Measurements from ENCODE around the gene HAO1. TPM values are rescaled to one million over a fixed set of nuclear protein-coding genes. Genes with fewer than 3 reads are reported as not detected.
"Not testable (repeated sequence)": the region's sequence is repeated elsewhere in the genome, so short reads cannot be mapped to it uniquely, and the experiment has no call there.

The HAO1 gene
- total RNA-seq, 2 experiments from 2014 or later = not detected

DNA sequence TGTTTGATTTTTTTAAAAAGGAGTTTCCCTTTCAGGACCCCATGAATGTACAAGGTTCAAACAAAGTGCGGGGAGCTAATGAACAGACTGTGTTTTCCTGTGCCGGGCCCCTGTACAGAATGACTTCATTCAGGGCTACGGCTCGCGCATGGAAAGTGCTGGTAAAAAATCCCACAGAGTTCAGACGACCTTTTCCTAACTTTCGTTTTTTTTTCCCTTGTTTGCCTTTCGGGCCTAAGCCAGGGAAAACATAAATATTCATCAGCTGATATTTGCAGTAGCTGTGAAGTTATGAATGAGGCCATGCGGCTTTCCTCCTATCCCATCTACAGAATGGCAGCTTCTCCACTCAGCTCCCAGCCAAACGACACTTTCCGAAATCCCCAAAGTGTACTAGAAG is 74.0 kb downstream of the HAO1 start:
- DNase-seq = no peak
- Mint-ChIP-seq H3K27ac (no peak overlapping the region), H3K9me3 (no peaks in the 10 kb centered on the region), H3K27me3 (peaks cover 2% of the 10 kb centered on the region), H3K4me3 (no peak overlapping the region), H3K36me3 (ENCODE audit: low read depth) (no peaks in the 10 kb centered on the region), H3K4me1 (no peaks in the 10 kb centered on the region)
- CTCF ChIA-PET = interaction anchor here (1.3 kb wide), 1 partner anchor 856 kb away, joined by 3 read pairs; no protein-coding TSS in a partner anchor
- POLR2A ChIA-PET = no interaction called here

- Mint-ChIP-seq H3K27ac (no peak overlapping the region), H3K36me3 (ENCODE audit: low read depth) (no peaks in the 10 kb centered on the region), H3K4me1 (peaks cover 3% of the 10 kb centered on the region), H3K9me3 (no peaks in the 10 kb centered on the region), H3K4me3 (no peak overlapping the region), H3K27me3 (no peaks in the 10 kb centered on the region)
- DNase-seq = no peak
- POLR2A ChIA-PET = no interaction called here
- CTCF ChIA-PET = interaction anchor here (0.7 to 1.4 kb wide), 3 partner anchors 9 to 99 kb away, joined by 3 read pairs; no protein-coding TSS in a partner anchor
Observed at GRCh38 chr20:7859356-7859802, 80.9 kb downstream of the HAO1 start.

DNA sequence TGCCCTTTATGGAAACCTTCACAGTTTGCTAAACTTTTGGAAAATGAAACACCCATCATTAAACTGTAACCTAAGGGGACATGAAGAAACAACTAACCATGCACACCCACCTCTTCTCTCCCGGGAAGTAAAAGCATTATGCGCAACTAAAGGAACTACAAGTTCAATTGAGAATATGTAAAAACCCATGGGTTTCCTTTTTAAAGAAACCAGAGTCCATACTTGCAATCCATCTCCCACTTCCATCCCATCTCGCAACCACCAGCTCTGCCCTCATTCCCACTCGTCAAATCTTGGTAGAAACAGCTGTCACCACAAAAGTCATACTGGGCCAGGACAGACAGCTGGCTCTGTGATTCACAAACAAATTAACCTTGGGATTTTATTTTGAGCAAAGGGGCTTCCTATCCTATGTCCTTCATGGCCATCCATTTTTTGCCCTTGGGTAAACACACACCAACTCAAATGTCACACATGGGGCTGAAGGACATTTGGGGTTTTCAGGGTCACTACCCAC is 81.5 kb downstream of the HAO1 start:
- CTCF ChIA-PET = interaction anchor here (0.7 kb wide), 1 partner anchor 17 kb away, joined by 3 read pairs; no protein-coding TSS in a partner anchor
- H3K27ac Mint-ChIP-seq = no peak overlapping the region
- POLR2A ChIA-PET = no interaction called here

DNA sequence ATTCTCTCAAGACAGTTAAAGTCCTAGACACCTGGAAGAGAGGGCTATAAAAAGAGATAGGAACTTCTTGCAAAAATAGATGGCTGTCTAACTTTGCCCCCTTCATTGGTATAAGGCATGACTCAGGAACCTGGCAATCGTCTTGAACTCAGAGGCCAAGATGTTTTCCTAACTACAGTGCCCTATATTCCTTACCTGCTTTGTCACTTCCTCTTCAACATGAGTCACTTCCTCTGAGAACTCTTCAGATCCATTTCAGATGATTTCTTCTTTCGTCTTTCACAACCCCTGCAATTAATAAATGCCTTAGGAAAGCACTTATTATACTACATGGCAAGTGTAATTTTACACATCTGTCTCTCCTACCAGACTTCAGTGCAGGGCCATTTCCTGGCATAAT is 83.5 kb downstream of the HAO1 start:
- ChIA-PET POLR2A (no interaction called here), CTCF (no interaction called here)
- H3K27ac Mint-ChIP-seq = no peak overlapping the region
- no peak overlapping the region for H3K4me3 Mint-ChIP-seq
- DNase-seq = no peak
- peaks cover 3% of the 10 kb centered on the region for H3K4me1 Mint-ChIP-seq
- no peaks in the 10 kb centered on the region for H3K27me3 Mint-ChIP-seq
- H3K9me3 Mint-ChIP-seq = no peaks in the 10 kb centered on the region
- H3K36me3 Mint-ChIP-seq (ENCODE audit: low read depth) = no peaks in the 10 kb centered on the region

More for the DNA sequence above, 81.5 kb downstream of the HAO1 start:
- peaks cover 3% of the 10 kb centered on the region for H3K4me1 Mint-ChIP-seq
- DNase-seq = no peak
- H3K4me3 Mint-ChIP-seq = no peak overlapping the region
- no peaks in the 10 kb centered on the region for H3K36me3 Mint-ChIP-seq (ENCODE audit: low read depth)
- no peaks in the 10 kb centered on the region for H3K27me3 Mint-ChIP-seq
- no peaks in the 10 kb centered on the region for H3K9me3 Mint-ChIP-seq

DNA sequence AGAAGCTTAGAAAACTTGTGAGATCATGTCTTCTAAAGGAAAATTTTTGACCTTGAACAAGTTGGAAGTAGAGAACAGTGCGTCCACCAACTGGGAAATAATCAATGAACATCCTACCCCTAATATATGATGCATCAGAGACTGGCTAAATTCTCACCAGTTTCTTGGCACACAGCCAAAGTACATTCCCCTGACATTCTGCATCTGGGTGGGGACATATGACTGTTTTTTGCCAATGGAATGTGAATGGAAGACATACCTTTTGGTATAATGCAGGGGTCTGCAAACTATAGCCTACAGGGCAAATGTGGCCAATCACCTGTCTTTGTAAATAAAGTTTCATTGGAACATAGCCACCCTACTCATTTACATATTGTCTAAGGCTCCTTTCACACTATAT is 84.7 kb downstream of the HAO1 start:
- Mint-ChIP-seq H3K36me3 (ENCODE audit: low read depth) (no peaks in the 10 kb centered on the region), H3K9me3 (no peaks in the 10 kb centered on the region), H3K27me3 (no peaks in the 10 kb centered on the region), H3K4me3 (no peak overlapping the region), H3K27ac (no peak overlapping the region), H3K4me1 (peaks cover 3% of the 10 kb centered on the region)
- no peak for DNase-seq
- POLR2A ChIA-PET = no interaction called here
- CTCF ChIA-PET = no interaction called here

DNA sequence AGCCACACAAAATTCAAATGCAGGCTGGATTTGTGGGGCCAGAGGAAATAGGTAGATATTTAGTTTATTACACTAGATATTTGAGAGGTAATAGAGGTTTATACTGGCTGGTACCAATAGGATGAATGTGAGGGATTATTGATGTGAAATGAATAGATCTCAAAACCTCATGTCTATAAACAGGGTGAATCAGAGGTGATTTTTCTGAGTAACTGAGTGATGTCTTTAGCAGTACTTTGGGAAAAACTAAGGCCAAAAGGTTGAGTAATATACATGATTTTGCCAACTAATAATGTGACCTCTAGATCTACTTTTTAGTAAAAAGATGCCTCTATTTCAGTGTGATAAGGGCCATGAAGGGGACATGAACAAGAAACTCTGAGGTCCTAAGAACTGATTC is 86.8 kb downstream of the HAO1 start:
- Mint-ChIP-seq H3K27ac (no peak overlapping the region), H3K9me3 (no peaks in the 10 kb centered on the region), H3K36me3 (ENCODE audit: low read depth) (no peaks in the 10 kb centered on the region), H3K4me1 (peaks cover 3% of the 10 kb centered on the region), H3K27me3 (no peaks in the 10 kb centered on the region), H3K4me3 (no peak overlapping the region)
- ChIA-PET POLR2A (no interaction called here), CTCF (no interaction called here)
- DNase-seq = no peak

DNA sequence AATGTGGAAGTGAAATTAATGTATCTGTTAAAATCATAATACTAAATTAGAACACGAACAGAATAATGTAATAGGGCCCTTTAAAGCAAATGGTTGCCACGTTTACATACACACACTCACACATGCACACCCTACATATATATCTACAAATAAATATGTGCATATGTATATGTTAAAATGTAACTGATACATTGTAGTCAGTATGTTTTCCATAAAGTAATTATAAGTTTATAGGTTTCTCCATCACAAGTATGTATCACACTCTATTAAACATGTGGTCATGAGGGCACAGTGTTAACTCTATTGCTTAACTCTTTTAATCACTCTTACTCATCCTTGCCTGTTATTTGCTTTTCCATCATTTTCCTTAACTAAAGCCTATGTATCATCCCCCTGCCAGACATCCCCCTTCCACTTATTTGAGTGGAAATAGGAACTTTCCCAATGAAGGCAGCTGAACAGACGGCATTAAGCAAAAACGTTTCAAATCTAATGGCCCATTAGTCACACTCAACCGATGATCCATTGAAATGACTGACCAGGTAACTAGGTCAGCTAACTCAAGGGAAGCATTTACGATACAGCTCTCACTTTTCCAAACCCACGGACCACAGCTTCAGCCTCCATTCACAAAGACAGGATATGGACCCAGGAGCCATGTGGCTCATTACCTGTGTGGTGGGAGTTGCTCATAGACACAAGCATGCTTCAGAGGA is 89.3 kb downstream of the HAO1 start:
- no peaks in the 10 kb centered on the region for H3K9me3 Mint-ChIP-seq
- POLR2A ChIA-PET = no interaction called here
- CTCF ChIA-PET = no interaction called here
- H3K27me3 Mint-ChIP-seq = no peaks in the 10 kb centered on the region
- DNase-seq = no peak
- H3K4me3 Mint-ChIP-seq = no peak overlapping the region
- no peaks in the 10 kb centered on the region for H3K36me3 Mint-ChIP-seq (ENCODE audit: low read depth)
- no peak overlapping the region for H3K27ac Mint-ChIP-seq
- no peaks in the 10 kb centered on the region for H3K4me1 Mint-ChIP-seq

GRCh38 chr20:7849675-7850074 is 90.6 kb downstream of the HAO1 start:
- H3K9me3 Mint-ChIP-seq = no peaks in the 10 kb centered on the region
- H3K4me3 Mint-ChIP-seq = no peak overlapping the region
- H3K27ac Mint-ChIP-seq = no peak overlapping the region
- ChIA-PET CTCF (no interaction called here), POLR2A (no interaction called here)
- DNase-seq = no peak
- H3K27me3 Mint-ChIP-seq = no peaks in the 10 kb centered on the region
- no peaks in the 10 kb centered on the region for H3K36me3 Mint-ChIP-seq (ENCODE audit: low read depth)
- no peaks in the 10 kb centered on the region for H3K4me1 Mint-ChIP-seq

DNA sequence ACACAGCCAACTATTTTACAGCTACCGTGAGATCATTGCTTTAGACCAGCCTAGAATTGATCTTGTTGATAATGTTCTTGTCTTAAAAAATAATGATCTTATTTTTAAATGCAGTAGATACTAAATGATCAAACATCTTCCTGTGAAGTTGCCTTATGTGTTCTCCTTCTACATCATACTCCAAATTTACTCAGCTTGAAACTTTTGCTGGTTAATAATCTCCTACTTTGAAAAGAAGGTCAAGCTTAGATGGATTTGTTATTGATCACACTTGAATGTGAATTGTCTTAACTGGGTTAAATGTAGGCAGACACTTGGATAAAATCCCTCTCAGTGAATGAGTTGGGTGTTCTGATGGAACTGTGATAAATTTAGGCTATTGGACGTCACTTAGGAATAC is 91.9 kb downstream of the HAO1 start:
- DNase-seq = no peak
- Mint-ChIP-seq H3K27me3 (no peaks in the 10 kb centered on the region), H3K9me3 (no peaks in the 10 kb centered on the region), H3K4me3 (no peak overlapping the region), H3K36me3 (ENCODE audit: low read depth) (no peaks in the 10 kb centered on the region), H3K4me1 (no peaks in the 10 kb centered on the region), H3K27ac (no peak overlapping the region)
- CTCF ChIA-PET = no interaction called here
- POLR2A ChIA-PET = no interaction called here

DNA sequence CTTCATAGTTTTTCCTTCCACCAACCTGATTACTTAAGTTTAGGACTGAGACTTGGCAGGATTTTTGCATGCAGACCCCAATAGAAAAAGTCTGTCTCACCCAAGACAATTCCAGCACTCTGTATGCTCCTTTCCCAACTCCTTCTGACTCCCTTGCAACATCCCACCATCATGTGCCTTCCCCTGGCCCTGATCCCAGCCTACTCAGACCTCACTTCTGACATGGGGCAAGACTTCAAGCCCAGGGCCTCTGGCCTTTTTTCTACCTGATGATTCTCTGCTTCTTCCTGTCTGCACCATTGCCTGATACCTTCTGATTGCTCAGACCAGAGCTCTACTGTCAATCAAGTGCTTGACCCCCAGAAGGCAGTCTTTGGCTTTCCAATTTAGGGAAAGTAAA is 96.6 kb downstream of the HAO1 start:
- CTCF ChIA-PET = no interaction called here
- Mint-ChIP-seq H3K27ac (no peak overlapping the region), H3K4me3 (no peak overlapping the region), H3K9me3 (no peaks in the 10 kb centered on the region), H3K4me1 (no peaks in the 10 kb centered on the region), H3K36me3 (ENCODE audit: low read depth) (no peaks in the 10 kb centered on the region), H3K27me3 (no peaks in the 10 kb centered on the region)
- no peak for DNase-seq
- POLR2A ChIA-PET = no interaction called here

DNA sequence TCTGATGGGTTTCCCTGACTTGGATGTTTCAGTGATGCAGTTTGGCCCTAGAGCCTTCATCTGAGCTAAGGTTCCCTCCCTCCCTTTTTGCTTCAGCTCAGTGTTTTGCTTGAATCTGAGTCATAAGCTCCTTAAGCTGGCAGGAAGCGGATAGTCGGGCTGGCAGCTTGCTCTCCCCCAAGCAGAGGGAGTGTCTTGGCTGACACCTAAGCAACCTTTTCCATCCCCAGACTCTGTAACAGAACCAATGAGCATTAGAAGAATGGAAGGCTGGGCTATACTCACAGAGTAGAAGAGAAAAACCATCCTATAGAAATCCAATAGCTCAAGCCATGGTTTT is 98.3 kb downstream of the HAO1 start:
- ChIA-PET CTCF (no interaction called here), POLR2A (no interaction called here)
- Mint-ChIP-seq H3K4me1 (no peaks in the 10 kb centered on the region), H3K36me3 (ENCODE audit: low read depth) (no peaks in the 10 kb centered on the region), H3K27me3 (no peaks in the 10 kb centered on the region), H3K4me3 (no peak overlapping the region), H3K27ac (no peak overlapping the region), H3K9me3 (no peaks in the 10 kb centered on the region)
- DNase-seq = no peak

DNA sequence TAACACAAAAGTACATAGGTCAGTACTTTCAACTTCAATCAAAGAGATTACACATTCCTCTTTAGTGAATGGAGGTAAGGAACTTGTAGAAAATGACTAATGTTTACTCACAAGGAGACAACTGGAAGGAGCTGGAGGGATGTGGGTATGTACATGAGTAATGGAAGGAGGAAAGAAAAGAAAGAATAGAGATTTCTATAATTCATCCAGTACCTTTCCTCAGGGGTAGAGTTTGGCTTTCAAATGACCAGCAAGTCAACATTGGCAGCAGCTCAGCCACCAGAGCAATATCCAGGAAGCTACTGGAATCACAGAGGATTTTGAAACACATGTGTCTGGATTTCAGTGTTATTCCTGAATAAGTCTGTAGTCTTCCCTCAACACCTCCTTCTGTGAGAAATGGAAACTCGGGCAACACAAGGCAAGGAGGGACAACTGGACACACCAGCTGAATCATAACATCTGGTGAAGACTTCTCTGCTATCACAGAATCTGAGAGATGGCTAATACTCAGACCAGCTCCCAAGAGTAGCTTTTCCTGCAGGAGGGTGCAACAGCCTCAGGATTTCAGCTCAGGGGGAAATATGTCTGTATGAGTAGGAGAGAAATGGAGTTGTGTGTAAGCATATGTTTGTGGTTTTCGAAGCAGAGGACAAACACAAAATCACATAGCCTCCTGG is 98.8 kb downstream of the HAO1 start:
- Mint-ChIP-seq H3K4me3 (no peak overlapping the region), H3K27me3 (no peaks in the 10 kb centered on the region), H3K27ac (no peak overlapping the region), H3K36me3 (ENCODE audit: low read depth) (no peaks in the 10 kb centered on the region), H3K9me3 (no peaks in the 10 kb centered on the region), H3K4me1 (no peaks in the 10 kb centered on the region)
- ChIA-PET POLR2A (no interaction called here), CTCF (no interaction called here)
- no peak for DNase-seq

DNA sequence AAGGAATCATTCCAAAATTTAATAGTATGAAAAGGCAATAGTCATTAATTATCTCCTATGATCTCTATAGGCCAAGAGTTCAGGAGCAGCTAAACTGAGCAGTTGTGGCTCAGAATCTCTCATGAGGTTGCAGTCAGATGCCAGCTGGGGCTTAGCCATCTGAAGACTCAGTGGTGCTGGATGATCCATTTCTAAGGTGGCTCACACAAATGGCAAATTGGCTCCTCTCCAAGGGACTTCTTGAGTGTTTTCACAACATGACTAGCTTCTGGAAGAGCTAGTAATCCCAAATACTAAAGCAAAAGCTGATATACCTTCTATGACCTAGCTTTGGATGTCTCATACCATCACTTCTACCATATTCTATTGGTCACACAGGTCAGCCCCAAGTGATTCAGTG is 104.2 kb downstream of the HAO1 start:
- Mint-ChIP-seq H3K4me1 (no peaks in the 10 kb centered on the region), H3K27ac (no peak overlapping the region), H3K36me3 (ENCODE audit: low read depth) (no peaks in the 10 kb centered on the region), H3K9me3 (peaks cover 6% of the 10 kb centered on the region), H3K4me3 (no peak overlapping the region), H3K27me3 (no peaks in the 10 kb centered on the region)
- no peak for DNase-seq
- ChIA-PET POLR2A (no interaction called here), CTCF (no interaction called here)

GRCh38 chr20:7834441-7834840 is 105.8 kb downstream of the HAO1 start:
- POLR2A ChIA-PET; CTCF ChIA-PET; H3K27me3 Mint-ChIP-seq; H3K9me3 Mint-ChIP-seq; DNase-seq; H3K27ac Mint-ChIP-seq; H3K4me3 Mint-ChIP-seq; H3K4me1 Mint-ChIP-seq; H3K36me3 Mint-ChIP-seq (ENCODE audit: low read depth): not testable (repeated sequence)

Measured in activated CD4-positive, alpha-beta memory T cell treated with anti-CD3 and anti-CD28 coated beads, Interleukin-2, amount 10 ng/mL, durations not matched to agents 7 days and 5 days (primary cell).